Iris pigment epithelial cell (primary cell): ENCODE measurements around the gene POLR1C.
"Not testable (repeated sequence)": the region's sequence is repeated elsewhere in the genome, so short reads cannot be mapped to it uniquely, and the experiment has no call there.

ENCODE experiments used
- DNase-seq: peaks from one replicate; pipeline ENCODE4 v3.0.0-alpha.2; 2011; ENCODE audit warnings: low read depth

The POLR1C gene

GRCh38 chr6:43493230-43493629, 23.7 kb upstream of the POLR1C start:
- DNase-seq = no peak

DNA sequence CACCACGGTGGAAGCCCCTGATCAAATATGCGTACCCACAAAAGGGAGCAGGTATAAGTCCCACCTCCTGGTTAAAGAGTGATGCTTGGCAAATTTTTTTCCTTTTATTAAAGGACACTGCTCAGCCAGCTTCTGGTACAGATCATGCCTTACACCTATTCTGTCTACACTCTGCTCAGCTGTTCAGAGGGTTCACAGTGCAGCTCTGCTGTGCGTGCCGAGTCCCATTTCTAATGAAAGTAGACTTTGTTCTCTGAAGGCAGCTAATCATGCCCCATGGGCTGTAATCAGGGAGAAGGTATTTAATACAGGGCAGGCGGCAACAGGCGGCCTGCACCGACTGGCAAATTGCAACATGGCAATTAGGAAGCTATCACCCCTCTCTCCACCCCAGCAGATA, 23.1 kb upstream of the POLR1C start:
- DNase-seq = no peak

- no peak for DNase-seq
These were observed 22.6 kb upstream of the POLR1C start for GRCh38 chr6:43494321-43494720.

DNA sequence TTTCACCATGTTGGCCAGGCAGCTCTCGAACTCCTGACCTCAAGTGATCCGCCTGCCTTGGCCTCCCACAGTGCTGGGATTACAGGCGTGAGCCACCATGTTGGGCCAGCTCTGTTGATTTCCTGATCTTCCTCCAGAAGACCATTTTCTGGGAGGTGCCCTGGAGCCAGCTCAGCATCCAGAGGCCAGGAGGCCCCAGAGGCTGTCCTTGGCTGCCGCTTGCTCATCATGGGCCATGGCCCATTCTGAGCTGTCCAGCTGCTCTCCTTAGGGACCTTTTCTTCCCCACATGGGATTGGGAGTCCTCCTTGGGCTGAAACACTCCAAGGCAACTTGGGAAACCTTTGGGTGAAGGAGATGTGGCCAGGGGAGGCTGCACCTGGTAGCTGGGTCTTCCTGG, 22.1 kb upstream of the POLR1C start:
- no peak for DNase-seq

- DNase-seq = no peak
These were observed 21.4 kb upstream of the POLR1C start for GRCh38 chr6:43495409-43495941.

DNA sequence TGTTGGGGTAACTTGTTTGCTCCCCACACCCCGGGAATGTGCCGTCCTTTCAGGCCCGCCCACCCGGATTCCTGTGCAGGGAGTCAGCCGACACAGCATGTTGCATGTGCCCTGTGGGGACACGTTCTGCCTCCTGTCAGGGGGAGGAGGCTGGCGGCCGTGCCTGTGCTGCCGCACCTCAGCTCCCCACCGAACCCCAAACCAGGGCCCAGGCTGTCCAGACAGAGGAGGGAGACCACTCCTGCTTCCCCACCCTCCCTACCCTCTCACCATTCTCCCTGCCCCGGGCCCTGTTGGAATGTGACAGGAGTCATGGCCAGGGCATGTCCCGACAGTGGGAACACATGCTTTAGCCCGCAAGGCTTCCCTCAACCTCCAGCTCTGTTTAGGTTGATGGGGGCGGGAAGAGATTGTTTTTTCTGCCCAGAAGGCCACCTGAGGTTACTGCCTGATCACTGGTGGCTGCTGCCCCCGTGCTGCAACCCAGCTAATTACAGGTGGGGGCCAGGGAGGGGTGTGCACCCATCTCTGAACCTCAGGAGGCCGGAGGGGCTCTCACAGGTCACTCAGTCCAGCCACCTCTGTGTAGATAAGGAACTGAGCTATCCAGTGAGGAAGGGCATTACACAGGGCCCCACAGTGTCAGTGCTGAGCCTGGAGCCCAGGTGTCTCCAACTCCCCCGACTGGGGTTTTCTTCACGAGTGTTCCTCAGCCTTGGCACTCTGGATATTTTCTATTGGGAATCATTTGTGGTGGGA, 20.3 kb upstream of the POLR1C start:
- peak; percentile 67 for DNase-seq

DNA sequence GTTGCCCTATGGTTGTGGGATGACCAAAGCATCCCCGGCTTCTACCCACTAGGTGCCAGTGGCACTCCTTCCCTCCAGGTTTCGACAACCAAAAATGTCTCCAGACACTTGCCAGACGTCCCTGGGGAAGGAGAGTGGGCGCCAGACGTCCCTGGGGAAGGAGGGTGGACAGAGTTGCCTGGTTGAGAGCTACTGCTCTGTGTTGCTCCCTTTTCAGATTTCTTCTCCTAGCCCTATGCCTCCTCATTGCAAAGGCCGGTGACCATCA, 19.8 kb upstream of the POLR1C start:
- DNase-seq = no peak

DNA sequence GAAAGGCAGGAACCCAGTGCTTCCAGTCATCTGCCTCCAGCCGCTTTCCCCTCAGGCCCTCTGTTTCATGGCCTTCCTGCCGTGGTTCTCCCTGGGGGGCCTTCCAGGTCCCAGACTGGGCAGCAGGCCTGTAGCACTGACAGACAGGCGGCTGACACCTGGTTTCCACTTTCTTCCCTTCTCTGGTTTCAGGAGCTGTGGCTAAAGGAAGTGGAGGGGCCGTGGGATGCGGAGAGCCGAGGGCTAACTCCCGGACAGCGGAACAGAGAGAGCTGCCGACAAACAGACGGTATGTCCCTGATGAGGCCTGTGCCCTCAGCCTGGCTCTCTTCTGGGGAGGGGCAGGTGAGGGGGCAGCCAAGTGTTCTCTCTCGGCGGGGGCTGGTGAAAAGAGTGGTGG, 19.2 kb upstream of the POLR1C start:
- DNase-seq = no peak

DNA sequence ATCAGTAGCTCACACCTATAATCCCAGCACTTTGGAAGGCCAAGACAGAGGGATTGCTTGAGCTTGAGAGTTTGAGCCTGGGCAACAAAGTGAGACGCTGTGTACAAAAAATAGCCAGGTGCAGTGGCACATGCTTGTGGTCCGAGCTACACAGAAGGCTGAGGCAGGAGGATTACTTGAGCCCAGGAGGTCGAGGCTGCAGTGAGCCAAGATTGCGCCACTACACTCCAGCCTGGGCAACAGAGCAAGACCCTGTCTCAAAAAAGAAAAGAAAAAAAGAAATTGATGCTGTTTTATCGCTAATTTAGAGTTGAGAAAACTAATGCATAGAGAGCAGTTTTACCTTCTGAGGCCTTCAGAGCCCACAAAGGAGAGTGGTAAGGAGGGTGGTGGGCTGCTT, 18.6 kb upstream of the POLR1C start:
- not testable (repeated sequence) for DNase-seq

DNA sequence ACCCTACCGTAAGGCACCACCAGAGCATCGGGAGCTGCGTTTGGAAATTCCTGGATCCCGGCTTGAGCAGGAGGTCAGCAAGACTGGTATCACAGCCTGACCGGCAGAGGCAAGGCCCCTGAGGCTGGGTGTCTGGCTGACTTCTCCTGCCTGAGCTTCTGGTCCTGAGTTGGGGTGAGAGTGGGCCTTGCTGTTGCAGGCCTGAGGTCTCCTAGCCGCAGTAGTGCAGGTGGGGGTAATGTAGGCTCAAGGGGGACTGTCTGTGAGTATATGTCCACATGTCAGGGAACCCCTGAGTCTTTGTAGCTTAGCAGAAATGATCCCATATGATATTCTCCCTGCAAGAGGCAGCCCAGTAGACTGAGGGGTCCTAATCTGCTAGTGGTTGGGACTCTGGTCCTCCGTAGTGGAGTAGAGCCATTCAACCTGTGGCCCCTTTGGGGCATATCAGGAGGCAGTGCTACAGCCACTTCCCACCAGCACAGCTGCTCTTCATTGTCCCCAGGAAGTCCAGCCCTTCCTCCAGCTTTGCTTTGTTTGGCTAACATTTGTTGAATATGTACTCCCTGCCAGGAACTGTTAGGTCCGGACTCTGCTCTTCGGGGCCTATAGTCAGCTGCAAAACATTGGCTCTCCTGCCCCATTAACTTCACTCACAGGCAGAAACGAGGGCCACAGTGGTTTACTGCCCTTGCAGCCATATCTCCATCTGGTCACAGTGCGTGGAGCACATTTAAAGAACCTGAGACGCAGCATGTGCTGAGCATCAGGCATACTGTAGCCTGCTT, 17.7 kb upstream of the POLR1C start:
- no peak for DNase-seq

GRCh38 chr6:43500921-43501320, 16.0 kb upstream of the POLR1C start:
- DNase-seq = no peak

- no peak for DNase-seq
These were observed 14.2 kb upstream of the POLR1C start for GRCh38 chr6:43502666-43503065.

DNA sequence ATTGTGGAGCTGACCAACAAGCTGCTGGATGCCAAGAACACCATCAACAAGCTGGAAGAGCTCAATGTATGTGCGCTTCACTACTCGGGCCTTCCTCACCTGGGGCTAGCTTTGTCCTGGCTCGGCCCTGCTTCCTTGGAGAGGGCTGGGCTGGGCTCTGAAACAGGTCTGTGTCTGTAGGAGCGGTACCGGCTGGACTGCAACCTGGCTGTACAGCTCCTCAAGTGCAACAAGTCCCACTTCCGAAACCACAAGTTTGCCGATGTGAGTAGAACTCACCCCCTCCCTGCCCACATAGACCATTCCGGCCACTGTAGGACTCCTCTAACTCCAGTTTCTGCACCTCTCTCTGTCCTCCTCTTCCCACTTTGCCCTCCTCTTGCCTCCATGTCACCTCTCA, 13.4 kb upstream of the POLR1C start:
- DNase-seq = no peak

DNA sequence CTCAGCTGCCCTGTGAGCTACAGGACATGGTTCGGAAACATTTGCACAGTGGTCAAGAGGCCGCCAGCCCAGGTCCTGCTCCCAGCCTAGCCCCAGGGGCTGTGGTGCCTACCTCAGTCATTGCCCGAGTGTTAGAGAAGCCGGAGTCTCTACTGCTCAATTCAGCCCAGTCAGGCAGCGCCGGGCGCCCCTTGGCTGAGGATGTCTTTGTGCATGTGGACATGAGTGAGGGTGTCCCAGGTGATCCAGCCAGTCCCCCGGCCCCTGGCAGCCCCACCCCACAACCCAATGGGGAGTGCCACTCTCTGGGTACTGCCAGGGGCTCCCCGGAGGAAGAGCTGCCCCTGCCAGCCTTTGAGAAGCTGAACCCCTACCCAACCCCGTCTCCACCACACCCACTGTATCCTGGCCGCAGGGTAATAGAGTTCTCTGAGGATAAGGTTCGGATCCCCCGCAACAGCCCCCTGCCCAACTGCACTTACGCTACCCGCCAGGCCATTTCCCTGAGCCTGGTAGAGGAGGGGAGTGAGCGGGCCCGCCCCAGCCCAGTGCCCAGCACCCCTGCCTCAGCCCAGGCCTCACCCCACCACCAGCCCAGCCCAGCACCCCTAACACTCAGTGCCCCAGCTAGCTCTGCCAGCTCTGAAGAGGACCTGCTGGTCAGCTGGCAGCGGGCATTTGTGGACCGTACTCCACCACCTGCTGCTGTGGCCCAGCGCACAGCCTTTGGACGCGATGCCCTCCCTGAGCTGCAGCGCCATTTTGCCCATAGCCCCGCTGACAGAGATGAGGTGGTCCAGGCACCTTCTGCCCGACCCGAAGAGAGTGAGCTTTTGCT, 11.9 kb upstream of the POLR1C start:
- DNase-seq = no peak

- DNase-seq = no peak
These were observed 11.2 kb upstream of the POLR1C start for GRCh38 chr6:43505718-43506117.

- no peak for DNase-seq
These were observed 10.7 kb upstream of the POLR1C start for GRCh38 chr6:43506171-43506570.

DNA sequence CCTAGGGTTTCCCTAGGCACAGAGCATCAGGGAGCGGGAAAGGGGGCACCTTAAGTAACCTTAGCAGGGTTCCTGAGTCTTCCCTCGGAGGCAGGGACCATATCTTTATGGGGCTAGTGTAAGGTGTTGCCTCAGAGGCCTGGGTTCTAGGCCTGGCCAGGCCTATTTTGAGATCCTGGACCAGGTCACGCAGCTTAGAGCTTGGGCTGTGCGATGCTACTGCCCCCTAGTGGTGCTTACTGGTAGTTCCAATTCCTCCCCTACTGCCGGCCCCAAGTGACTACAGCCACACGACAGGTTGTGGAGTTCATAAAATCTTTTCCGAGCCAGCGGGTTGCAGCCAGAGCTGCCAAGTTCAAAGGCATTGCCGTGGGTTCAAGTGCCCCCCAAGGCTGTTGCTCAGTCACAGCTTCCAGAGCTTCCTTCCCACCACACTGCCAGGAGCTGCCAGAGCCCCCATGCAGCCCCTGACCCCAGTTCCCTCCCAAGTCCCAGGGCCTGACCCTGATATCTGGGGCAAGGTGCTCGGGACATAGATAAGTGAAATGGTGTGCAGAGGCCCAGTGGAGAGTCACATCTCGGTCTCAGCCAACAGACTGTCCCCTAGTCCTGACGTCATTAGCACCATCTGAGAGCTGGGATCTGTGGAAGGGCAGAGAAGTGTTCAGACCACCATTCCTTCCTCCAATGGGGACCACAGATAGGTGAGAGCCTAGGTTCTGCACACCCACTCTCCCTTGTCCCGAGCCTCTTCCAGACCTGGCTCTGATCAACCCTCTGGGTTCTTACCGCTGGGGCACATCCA, 10.0 kb upstream of the POLR1C start:
- peak; percentile 76 for DNase-seq

GRCh38 chr6:43508481-43509141, 8.3 kb upstream of the POLR1C start:
- no peak for DNase-seq

DNA sequence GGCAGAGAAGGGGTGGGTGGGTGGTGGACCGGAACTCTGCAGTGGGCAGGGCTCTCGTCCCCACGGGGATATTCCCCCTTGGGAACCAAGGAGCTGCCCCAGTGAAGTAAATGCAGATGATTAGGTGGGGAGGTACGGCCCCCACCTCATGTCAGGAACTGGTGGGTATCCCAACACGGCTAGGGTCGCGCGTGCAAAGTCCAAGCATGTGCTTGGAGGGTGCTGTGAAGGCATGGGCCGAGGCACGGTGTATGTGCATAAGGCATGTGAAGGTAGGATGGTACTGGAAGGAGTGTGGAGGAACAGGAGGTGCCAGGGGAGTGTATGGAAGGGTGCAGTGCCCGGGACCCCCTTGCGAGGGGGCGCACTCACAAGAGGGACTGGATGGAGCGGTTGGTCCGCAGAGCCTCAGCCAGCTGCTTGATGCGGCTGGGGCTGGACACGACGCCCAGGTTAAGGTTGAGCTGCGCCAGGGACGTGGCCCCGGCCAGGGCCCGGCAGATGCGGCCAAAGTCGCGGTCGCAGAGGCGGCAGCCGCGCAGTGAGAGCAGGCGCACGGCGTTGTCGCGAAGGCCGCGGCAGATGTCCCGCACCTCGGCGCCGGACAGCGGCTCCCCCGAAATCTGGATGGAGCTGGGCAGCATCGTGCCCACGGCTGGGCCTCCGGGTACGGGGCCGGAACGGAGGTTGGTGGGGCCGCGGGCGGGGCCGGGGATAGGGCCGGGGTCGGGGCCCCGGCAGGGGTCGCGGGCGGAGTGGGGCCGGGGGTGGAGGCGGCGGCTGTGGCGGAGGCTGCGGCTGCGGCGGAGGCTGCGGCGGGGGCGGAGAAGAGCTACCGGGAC, 7.5 kb upstream of the POLR1C start:
- DNase-seq = no peak
